HG02798 (cell line): Measurements from ENCODE around the gene KRT34.

Source experiments
- ATAC-seq: cut with Tn5 transposase; IDR thresholded peaks from one replicate; pipeline ENCODE4 v1.9.1; 2021; ENCODE audit warnings: mild to moderate bottlenecking; ENCODE audit not compliant: unreplicated experiment, poor library complexity

The KRT34 gene

GRCh38 chr17:41334385-41335305 is 47.5 kb downstream of the KRT34 start:
- no peak for ATAC-seq

- ATAC-seq = no peak
Measured at GRCh38 chr17:41333836-41334235, 48.3 kb downstream of the KRT34 start.

DNA sequence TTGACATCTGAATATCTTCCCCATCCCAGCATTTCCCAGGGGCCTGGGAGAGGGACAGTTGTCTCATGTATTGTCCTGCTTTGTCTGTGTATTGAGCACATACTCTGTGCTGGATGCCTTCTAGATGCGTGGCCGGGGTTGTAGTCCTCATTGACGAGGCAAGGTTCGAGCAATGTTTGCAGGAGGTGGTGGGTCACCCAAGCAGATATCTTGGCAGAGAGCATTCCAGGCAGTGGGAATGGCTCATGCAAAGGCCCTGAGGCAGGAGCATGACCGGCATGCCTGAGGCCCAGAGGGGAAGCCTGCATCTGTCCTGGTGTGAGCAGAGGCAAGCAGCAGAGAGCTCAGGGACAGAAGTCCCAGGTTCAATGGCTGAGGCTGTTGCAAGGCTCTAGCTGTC is 49.0 kb downstream of the KRT34 start:
- ATAC-seq = no peak

DNA sequence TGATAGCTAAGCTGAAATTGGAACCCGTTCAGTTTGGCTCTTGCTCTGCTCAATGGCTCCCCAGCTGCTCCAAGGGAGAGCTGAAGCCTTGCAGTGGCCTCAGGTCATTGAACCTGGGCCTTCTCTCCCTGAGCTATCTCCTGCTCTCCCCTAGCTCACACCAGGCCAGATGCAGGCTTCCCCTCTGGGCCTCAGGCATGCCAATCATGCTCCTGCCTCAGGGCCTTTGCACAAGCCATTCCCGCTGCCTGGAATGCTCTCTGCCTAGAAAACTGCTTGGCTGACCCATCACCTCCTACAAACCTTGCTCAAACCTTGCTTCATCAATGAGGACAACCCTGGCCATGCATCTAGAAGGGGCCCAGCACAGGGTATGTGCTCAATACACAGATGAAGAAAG is 49.9 kb downstream of the KRT34 start:
- ATAC-seq = no peak

GRCh38 chr17:41331606-41332005 is 50.5 kb downstream of the KRT34 start:
- no peak for ATAC-seq

- ATAC-seq = no peak
Measured at GRCh38 chr17:41329279-41329948, 52.7 kb downstream of the KRT34 start.

GRCh38 chr17:41328207-41328606 is 53.9 kb downstream of the KRT34 start:
- ATAC-seq = no peak
